Fibroblast of lung (primary cell): ENCODE measurements around the gene AGBL3.

Source experiments
- EZH2 ChIP-seq: IDR thresholded peaks from 2 replicates; pipeline ENCODE4 v1.5.1; 2012; ENCODE audit warnings: low read length, control low read depth, mild to moderate bottlenecking; ENCODE audit errors: missing control alignments
- TF ChIP-seq, protein P1 (sequence below), 2 donors: IDR thresholded peaks in 1 of 2; conservative IDR thresholded peaks in 1 of 2; 1 replicate in 1 of 2; 2 replicates in 1 of 2; pipeline ENCODE4 v1.5.1; 2011 to 2012; ENCODE audit warnings: low read length in 2 of 2, control low read depth in 1 of 2, inconsistent platforms in 1 of 2, low read depth in 1 of 2, mild to moderate bottlenecking in 1 of 2

- TF ChIP-seq, protein P1, sequence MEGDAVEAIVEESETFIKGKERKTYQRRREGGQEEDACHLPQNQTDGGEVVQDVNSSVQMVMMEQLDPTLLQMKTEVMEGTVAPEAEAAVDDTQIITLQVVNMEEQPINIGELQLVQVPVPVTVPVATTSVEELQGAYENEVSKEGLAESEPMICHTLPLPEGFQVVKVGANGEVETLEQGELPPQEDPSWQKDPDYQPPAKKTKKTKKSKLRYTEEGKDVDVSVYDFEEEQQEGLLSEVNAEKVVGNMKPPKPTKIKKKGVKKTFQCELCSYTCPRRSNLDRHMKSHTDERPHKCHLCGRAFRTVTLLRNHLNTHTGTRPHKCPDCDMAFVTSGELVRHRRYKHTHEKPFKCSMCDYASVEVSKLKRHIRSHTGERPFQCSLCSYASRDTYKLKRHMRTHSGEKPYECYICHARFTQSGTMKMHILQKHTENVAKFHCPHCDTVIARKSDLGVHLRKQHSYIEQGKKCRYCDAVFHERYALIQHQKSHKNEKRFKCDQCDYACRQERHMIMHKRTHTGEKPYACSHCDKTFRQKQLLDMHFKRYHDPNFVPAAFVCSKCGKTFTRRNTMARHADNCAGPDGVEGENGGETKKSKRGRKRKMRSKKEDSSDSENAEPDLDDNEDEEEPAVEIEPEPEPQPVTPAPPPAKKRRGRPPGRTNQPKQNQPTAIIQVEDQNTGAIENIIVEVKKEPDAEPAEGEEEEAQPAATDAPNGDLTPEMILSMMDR (conservative IDR thresholded peaks at IDR 0.05 in 1 of 2, IDR thresholded peaks at IDR 0.05 in 1 of 2; ENCODE audit: low read depth in 1 of 2, low read length in 2 of 2), result no peak
- no peak for TF ChIP-seq EZH2
Observed at GRCh38 chr7:135128931-135129330, 142.6 kb downstream of the AGBL3 start.
